Thyroid gland (tissue), 4 donors: ENCODE measurements around the gene SH2B2.

Source experiments
- CTCF ChIP-seq, 6 experiments: fragments of 200-600 bp in 3 of 6; fragments of 450-650 bp in 3 of 6; sonication (generic) in 3 of 6; IDR thresholded peaks; one replicate each; pipeline ENCODE4 v1.5.1; 2016 to 2019; ENCODE audit warnings: antibody characterized with exemption in 6 of 6, mild to moderate bottlenecking in 2 of 6, inconsistent platforms in 1 of 6, moderate library complexity in 1 of 6
- POLR2A ChIP-seq, 2 donors: fragments of 450-650 bp; IDR thresholded peaks; one replicate each; pipeline ENCODE4 v1.6.1; 2017; ENCODE audit warnings: antibody characterized with exemption in 2 of 2, mild to moderate bottlenecking in 2 of 2, moderate library complexity in 1 of 2

- TF ChIP-seq CTCF (IDR thresholded peaks at IDR 0.05) (no peak), POLR2A (IDR thresholded peaks at IDR 0.05) (no peak)
Measured at GRCh38 chr7:102305414-102306268, 19.0 kb downstream of the SH2B2 start.
